Mucosa of descending colon (tissue), 3 donors: ENCODE measurements around the gene SEMA3B. TPM values are rescaled to one million over a fixed set of nuclear protein-coding genes. Genes with fewer than 3 reads are reported as not detected.
"Not testable (repeated sequence)": the region's sequence is repeated elsewhere in the genome, so short reads cannot be mapped to it uniquely, and the experiment has no call there.

Experiments
- ATAC-seq: fragments of 200-7000 bp; cut with Tn5 transposase; one replicate; pipeline ENCODE4 v1.9.1; 2020; ENCODE audit warnings: mild to moderate bottlenecking, moderate library complexity
- DNase-seq, 3 donors: peaks; one replicate each; pipeline ENCODE4 v3.0.0-alpha.2; 2020
- H3K36me3 ChIP-seq: fragments of 200-600 bp; one replicate; pipeline ENCODE4 v1.8.0; 2021; ENCODE audit warnings: low read depth, mild to moderate bottlenecking
- H3K4me1 ChIP-seq: fragments of 200-600 bp; one replicate; pipeline ENCODE4 v1.8.0; 2021; ENCODE audit warnings: low read depth, mild to moderate bottlenecking
- H3K4me3 ChIP-seq: fragments of 200-600 bp; one replicate; pipeline ENCODE4 v1.8.0; 2021; ENCODE audit warnings: mild to moderate bottlenecking
- H3K9me3 ChIP-seq: fragments of 200-600 bp; one replicate; pipeline ENCODE4 v1.8.0; 2021; ENCODE audit warnings: mild to moderate bottlenecking
- CTCF ChIP-seq: fragments of 200-600 bp; IDR thresholded peaks from one replicate; pipeline ENCODE4 v1.8.0; 2022; ENCODE audit warnings: antibody characterized with exemption, mild to moderate bottlenecking
- intact Hi-C, 2 donors: fragments of 100-400 bp; cut with DNase I in 1 of 2; cut with micrococcal nuclease in 1 of 2; formaldehyde crosslinking; loops; one replicate each; pipeline versions ENCODE4 v1.11.0 to v1.11.1; 2022; cut with DNase I, micrococcal nuclease
- total RNA-seq, 3 donors: library from RNA; stranded (reverse); fragmentation: NEBNext Ultra II Directional in 2 of 3; extraction: Animal tissue kit (Norgen Biotek cat#: 25700) in 2 of 3; gene quantifications; one replicate each; pipeline versions ENCODE4 v1.2.1 to v1.2.4, GENCODE V29; 2021 to 2023
- donor health status: DM: no; HTN: no; CAD: no; lungs with moderate emphysema.
- donor health status: DM: no; HTN: no; CAD: no.
- donor health status: DM: no; HTN: yes; CAD: no.

The SEMA3B gene
- total RNA-seq, 3 donors from 2014 or later, result 42.0 to 129 (median 59.2) TPM

GRCh38 chr3:50243543-50243895 lies 25.4 kb upstream of the SEMA3B start:
- H3K4me3 ChIP-seq, result no peak overlapping the region

GRCh38 chr3:50244813-50245212 lies 24.1 kb upstream of the SEMA3B start:
- H3K4me1 ChIP-seq, result peaks cover 61% of the 10 kb centered on the region

More at GRCh38 chr3:50243543-50243895, 25.4 kb upstream of the SEMA3B start:
- H3K36me3 ChIP-seq, result no peaks in the 10 kb centered on the region
- no peak for DNase-seq
- no peak for ATAC-seq
- no peaks in the 10 kb centered on the region for H3K9me3 ChIP-seq
- no peak for TF ChIP-seq CTCF
- intact Hi-C loops, result no loop called here
- peaks cover 70% of the 10 kb centered on the region for H3K4me1 ChIP-seq

GRCh38 chr3:50245251-50245745 lies 23.6 kb upstream of the SEMA3B start:
- Histone ChIP-seq H3K9me3 (no peaks in the 10 kb centered on the region), H3K4me1 (peaks cover 61% of the 10 kb centered on the region), H3K36me3 (no peaks in the 10 kb centered on the region), H3K4me3 (no peak overlapping the region)
- DNase-seq (no peak), ATAC-seq (no peak)
- no peak for TF ChIP-seq CTCF
- intact Hi-C loops, result no loop called here

More at GRCh38 chr3:50244813-50245212, 24.1 kb upstream of the SEMA3B start:
- intact Hi-C loops, H3K9me3 ChIP-seq, H3K36me3 ChIP-seq, H3K4me3 ChIP-seq, DNase-seq, ATAC-seq: not testable (repeated sequence)

GRCh38 chr3:50245831-50246516 lies 23.0 kb upstream of the SEMA3B start:
- H3K4me1 ChIP-seq, result peaks cover 60% of the 10 kb centered on the region
- DNase-seq (peak; percentile 93 to 98 (median 96)), ATAC-seq (peak; percentile 86)
- H3K9me3 ChIP-seq, result no peaks in the 10 kb centered on the region
- H3K4me3 ChIP-seq, result no peak overlapping the region
- intact Hi-C loops, result no loop called here
- peak; percentile 97 for TF ChIP-seq CTCF
- H3K36me3 ChIP-seq, result no peaks in the 10 kb centered on the region

GRCh38 chr3:50246517-50246954 lies 22.4 kb upstream of the SEMA3B start:
- DNase-seq (peak in 2 of 3 donors; percentile 57 to 79), ATAC-seq (peak; percentile 48)
- Histone ChIP-seq H3K9me3 (no peaks in the 10 kb centered on the region), H3K36me3 (no peaks in the 10 kb centered on the region), H3K4me1 (peaks cover 54% of the 10 kb centered on the region), H3K4me3 (no peak overlapping the region)
- intact Hi-C loops, result no loop called here
- TF ChIP-seq CTCF, result no peak

- peak; percentile 75 for ATAC-seq
- H3K4me3 ChIP-seq, result no peak overlapping the region
- H3K36me3 ChIP-seq, result no peaks in the 10 kb centered on the region
- DNase-seq, result peak; percentile 51 to 80 (median 66)
- peaks cover 36% of the 10 kb centered on the region for H3K4me1 ChIP-seq
- H3K9me3 ChIP-seq, result no peaks in the 10 kb centered on the region
- intact Hi-C loops, result no loop called here
- TF ChIP-seq CTCF, result no peak
These were observed 20.6 kb upstream of the SEMA3B start for GRCh38 chr3:50248387-50248786.
